Fibroblast of skin of abdomen (primary cell): ENCODE data around the gene C13orf42.

Experiments used
- DNase-seq: peaks from one replicate; pipeline ENCODE4 v3.0.0-alpha.2; 2013

Gene C13orf42

GRCh38 chr13:51033421-51034185, 77.5 kb downstream of the C13orf42 start:
- no peak for DNase-seq

GRCh38 chr13:51032831-51033230, 78.2 kb downstream of the C13orf42 start:
- no peak for DNase-seq
